ENCODE results near the gene MAP2.
A peak's percentile ranks its signal among the peaks of the same experiment; 100 is the strongest.

MAP2 gene

DNA sequence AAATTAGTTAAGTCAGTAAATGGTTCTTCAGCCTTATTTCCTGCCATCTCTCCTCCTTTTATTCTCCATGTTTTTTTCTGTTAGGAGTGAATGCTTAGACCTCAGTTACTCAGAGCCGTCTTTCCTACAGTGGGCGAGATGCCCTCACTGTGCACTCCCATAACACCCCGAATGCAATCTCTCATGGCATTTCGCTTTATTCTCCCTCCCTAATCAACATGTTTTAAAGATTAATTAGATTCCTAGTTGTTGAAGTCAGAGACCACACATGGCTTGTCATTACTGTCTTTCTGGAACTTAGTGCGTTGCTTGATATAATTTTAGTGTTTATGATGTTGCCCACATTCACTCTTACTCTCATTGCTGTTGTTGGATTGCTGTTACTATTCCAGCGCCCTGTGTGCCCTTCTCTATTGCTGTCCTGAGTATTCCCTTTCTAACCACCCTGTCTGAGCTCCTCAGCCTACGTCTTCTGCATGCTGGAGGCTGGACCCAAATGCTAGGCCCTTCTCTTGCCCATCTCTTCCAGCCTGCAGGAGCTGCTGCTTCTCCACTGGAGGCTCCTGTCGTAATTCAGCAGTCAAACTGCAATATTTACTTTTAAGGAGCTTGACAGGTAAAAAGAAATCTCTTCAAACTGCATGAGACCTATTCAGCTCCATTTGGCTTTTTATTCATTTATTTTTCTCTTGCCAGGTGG is 99.3 kb downstream of the MAP2 start:
- Histone ChIP-seq H3K27ac (no peak overlapping the region), H3K4me3 (no peak overlapping the region)

GRCh38 chr2:209523867-209524266 is 100.0 kb downstream of the MAP2 start:
- no peak overlapping the region for H3K4me3 ChIP-seq
- H3K27ac ChIP-seq, result no peak overlapping the region

GRCh38 chr2:209525331-209525730 is 101.5 kb downstream of the MAP2 start:
- H3K4me3 ChIP-seq, result no peak overlapping the region

GRCh38 chr2:209525834-209526281 is 102.0 kb downstream of the MAP2 start:
- peak overlapping the region in 10 of 21 experiments; percentile 12 to 72 (median 47) for H3K27ac ChIP-seq
- no peak overlapping the region for H3K4me3 ChIP-seq

More at GRCh38 chr2:209525331-209525730, 101.5 kb downstream of the MAP2 start:
- H3K27ac ChIP-seq, result peak overlapping the region in 7 of 21 experiments; percentile 14 to 72 (median 56)

- no peak overlapping the region for H3K4me3 ChIP-seq
- peak overlapping the region in 12 of 21 experiments; percentile 5 to 72 (median 42) for H3K27ac ChIP-seq
Observed at GRCh38 chr2:209526561-209526960, 102.7 kb downstream of the MAP2 start.

- Histone ChIP-seq H3K4me3 (no peak overlapping the region), H3K27ac (no peak overlapping the region)
Observed at GRCh38 chr2:209529579-209529978, 105.7 kb downstream of the MAP2 start.

- no peak overlapping the region for H3K4me3 ChIP-seq
- H3K27ac ChIP-seq, result no peak overlapping the region
Observed at GRCh38 chr2:209532321-209532720, 108.5 kb downstream of the MAP2 start.

- no peak overlapping the region for H3K27ac ChIP-seq
- no peak overlapping the region for H3K4me3 ChIP-seq
Observed at GRCh38 chr2:209533391-209533790, 109.5 kb downstream of the MAP2 start.

GRCh38 chr2:209534228-209534627 is 110.4 kb downstream of the MAP2 start:
- H3K27ac ChIP-seq, result no peak overlapping the region

GRCh38 chr2:209536363-209536762 is 112.5 kb downstream of the MAP2 start:
- H3K27ac ChIP-seq, result no peak overlapping the region
- H3K4me3 ChIP-seq, result no peak overlapping the region

More at GRCh38 chr2:209534228-209534627, 110.4 kb downstream of the MAP2 start:
- no peak overlapping the region for H3K4me3 ChIP-seq

DNA sequence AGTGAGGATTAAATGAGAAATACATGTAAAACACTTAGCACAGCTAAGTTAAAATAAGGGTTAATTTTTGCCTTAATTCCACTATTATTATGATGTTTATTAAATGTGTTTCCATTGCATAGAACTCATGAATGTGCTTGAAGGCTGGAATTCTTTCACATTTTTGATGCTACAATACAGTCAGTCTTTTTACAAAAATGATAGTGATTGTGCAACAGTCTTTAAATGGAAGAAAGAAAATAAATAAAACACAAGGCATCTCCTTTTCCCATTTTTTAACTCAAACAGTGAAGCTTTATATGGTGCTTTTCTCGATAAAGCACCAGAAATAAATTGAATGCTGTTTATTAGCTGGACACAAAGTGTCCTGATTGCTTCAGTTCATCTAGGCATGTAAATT is 123.9 kb downstream of the MAP2 start:
- Histone ChIP-seq H3K4me3 (no peak overlapping the region), H3K27ac (no peak overlapping the region)

- Histone ChIP-seq H3K27ac (no peak overlapping the region), H3K4me3 (no peak overlapping the region)
Observed at GRCh38 chr2:209549589-209549988, 125.7 kb downstream of the MAP2 start.

DNA sequence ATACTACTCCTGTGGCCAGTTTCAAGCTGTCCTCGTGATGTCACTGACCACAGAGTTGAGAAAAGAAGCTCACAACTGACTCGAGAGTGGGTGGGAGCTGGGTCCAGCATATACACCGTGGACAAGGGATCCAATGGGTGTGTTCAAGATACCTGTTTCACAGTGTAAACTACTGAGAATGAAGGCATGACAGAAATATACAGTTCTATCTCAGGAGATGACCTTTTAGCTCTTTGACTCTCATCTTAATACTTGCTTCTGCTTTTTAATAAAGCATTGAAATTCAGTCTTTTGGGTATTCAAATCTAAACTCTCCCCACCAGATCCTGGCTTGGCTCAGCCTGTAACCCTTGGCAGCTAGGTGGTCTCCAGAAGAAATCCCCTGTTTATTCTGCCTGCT is 130.1 kb downstream of the MAP2 start:
- Histone ChIP-seq H3K27ac (no peak overlapping the region), H3K4me3 (no peak overlapping the region)

DNA sequence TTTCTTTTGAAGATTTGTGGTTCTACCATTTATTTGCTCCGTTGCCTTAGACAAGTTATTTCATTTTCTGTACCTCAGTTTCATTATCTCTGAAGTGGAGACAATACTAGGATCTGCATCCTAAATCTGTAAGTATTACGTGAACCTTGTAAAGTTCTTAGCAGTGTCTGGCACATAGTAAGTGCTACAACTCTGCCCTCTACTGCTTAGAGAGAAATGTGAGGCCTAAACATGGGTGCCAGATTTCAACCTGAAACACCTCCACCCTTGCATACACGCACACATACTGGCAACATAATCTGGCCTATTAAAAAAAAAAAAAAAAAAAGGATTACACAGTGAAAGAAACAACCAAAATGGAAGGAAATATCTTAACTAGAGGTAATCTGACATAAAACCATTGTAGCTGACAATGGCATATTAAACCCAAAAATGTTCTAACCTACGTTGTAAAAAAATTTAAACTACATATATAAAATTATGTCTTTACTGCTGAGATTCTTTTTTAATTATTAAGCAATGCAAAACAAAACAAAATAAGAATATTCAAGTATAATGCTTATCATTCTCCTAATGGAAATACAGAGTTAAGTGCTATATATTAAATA is 132.6 kb downstream of the MAP2 start:
- Histone ChIP-seq H3K27ac (no peak overlapping the region), H3K4me3 (no peak overlapping the region)

- no peak overlapping the region for H3K27ac ChIP-seq
- no peak overlapping the region for H3K4me3 ChIP-seq
Observed at GRCh38 chr2:209560911-209561310, 137.1 kb downstream of the MAP2 start.

DNA sequence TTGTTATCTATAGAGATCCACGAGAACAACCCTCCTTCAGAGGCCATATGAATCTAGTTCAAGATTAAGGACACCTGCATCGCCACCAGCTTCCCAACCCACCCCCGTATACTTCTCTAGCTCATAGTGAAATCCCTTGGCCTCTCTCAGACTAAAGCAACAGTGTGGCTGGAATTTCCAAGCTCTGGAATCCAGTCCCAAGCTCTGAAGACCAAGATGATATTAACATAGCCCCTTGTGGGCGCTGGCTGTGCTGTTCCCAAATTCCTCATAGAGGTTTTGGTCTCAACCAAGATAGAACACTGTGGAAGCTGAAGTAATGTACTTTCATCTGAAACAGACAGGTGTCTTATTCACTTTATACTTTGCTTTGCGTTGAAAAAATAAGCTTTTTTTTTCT is 139.6 kb downstream of the MAP2 start:
- no peak overlapping the region for H3K27ac ChIP-seq
- H3K4me3 ChIP-seq, result no peak overlapping the region

DNA sequence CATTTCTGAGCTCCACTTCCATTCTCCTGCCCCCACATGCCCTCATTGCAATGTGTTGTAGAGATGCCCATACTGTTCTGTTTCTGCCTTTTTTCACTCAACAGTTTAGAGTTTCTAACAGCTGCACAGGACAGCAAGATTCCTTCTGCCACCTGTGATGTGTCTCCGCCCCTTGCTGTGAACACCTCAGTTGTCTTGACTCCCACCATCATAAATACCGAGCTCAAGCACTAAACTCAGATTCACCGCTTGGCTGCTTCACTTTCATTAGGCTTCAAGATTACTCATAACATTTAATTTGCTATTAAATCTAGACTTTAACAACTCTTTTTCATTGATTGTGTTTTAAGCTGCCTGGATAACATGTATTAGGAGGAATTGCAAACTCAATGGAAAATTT is 141.0 kb downstream of the MAP2 start:
- no peak overlapping the region for H3K27ac ChIP-seq
- H3K4me3 ChIP-seq, result no peak overlapping the region

DNA sequence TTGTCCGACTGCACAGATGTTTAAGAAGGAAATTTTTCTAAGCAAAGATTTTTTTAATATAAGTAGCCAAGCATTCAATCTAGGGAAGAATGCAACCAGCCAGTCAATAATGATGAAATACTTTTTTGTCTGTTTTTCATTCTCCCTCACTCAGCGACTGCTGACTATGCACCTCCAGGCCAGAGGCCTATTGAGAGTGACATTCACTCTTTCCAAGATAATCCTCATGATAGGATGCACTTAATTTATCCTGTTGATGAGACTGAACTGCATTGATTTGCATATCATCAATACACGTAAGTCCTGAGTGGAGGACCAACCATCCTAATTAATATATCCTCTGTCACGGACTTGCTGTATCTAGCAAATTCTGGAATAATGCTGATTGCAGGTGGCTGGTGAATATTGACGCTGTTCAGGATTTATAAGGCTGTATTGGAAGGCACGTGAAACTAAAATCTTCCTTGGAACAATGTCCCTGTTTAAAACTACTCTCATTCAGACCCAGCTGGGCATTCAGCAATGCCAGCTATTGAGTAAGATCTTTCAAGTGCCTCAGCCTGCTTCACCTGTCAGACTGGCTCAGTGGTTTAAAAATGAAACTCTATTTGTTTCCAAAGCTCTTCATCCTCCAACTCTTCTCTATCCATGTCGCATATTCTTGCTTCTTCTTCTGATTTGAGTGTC is 142.2 kb downstream of the MAP2 start:
- H3K4me3 ChIP-seq, result no peak overlapping the region
- H3K27ac ChIP-seq, result peak overlapping the region in 1 of 21 experiments; percentile 38

- Histone ChIP-seq H3K4me3 (no peak overlapping the region), H3K27ac (no peak overlapping the region)
Observed at GRCh38 chr2:209570194-209570593, 146.3 kb downstream of the MAP2 start.

GRCh38 chr2:209574515-209574914 is 150.7 kb downstream of the MAP2 start:
- no peak overlapping the region for H3K27ac ChIP-seq
- H3K4me3 ChIP-seq, result no peak overlapping the region
